ENCODE data around the gene PARD3.

PARD3 gene

GRCh38 chr10:34558093-34558583, 257.0 kb downstream of the PARD3 start:
- no peak for DNase-seq

DNA sequence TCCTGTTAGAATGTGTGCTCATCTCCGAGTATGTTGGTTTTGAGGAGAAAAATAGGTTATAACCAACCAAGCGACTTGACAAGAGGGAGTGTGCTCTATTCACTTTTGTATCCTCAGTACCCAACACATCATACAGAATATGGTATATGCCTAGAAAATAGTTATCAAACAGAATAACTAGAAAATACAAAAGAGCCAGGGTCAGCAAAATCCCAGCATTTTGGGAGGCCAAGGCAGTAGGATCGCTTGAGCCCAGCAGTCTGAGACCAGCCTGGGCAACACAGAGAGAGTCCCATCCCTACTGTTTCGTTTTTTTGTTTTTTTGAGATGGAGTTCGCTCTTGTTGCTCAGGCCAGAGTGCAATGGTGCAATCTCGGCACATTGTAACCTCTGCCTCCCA, 257.9 kb downstream of the PARD3 start:
- DNase-seq: no peak

- DNase-seq: no peak
Observed at GRCh38 chr10:34555653-34556052, 259.4 kb downstream of the PARD3 start.

- no peak for DNase-seq
Observed at GRCh38 chr10:34553747-34554146, 261.3 kb downstream of the PARD3 start.

- no peak for DNase-seq
Observed at GRCh38 chr10:34551295-34551694, 263.8 kb downstream of the PARD3 start.

DNA sequence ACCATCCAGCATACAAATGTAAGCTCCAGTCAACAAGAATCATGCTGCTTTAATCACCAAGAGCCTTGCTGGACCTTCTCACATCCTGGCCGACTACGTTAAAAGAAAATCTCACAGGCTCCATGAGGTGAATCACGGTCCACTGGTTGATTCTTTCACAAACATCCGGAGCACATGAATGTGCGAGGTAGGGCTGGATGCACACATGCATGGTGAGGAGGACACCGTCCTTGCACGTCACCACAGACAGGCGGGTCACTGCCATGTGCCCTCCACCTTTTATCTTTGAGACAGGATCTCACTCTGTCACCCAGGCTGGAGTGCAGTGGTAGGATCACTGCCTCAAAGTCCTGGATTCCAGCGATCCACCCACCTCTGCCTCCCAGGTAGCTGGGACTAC, 265.1 kb downstream of the PARD3 start:
- DNase-seq: no peak

GRCh38 chr10:34549001-34549400, 266.1 kb downstream of the PARD3 start:
- DNase-seq: no peak

DNA sequence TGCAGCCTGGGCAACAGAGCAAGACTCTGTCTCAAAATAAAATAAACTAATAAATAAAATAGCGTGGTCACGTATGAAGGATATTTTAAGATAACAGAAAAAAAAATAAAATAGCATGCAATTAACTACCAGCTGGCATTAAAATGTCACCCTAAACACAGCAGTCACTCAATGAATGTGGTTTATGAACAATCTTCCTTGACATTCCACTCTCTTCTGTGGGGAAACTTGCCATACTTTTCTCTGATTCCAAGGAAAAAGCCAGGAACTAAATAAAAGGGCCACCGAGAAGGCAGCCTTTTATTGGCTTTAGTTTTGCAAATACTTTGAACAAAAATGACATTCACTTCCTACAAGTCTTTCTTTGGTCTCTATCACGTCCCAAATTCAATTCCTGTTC, 266.6 kb downstream of the PARD3 start:
- DNase-seq: no peak

DNA sequence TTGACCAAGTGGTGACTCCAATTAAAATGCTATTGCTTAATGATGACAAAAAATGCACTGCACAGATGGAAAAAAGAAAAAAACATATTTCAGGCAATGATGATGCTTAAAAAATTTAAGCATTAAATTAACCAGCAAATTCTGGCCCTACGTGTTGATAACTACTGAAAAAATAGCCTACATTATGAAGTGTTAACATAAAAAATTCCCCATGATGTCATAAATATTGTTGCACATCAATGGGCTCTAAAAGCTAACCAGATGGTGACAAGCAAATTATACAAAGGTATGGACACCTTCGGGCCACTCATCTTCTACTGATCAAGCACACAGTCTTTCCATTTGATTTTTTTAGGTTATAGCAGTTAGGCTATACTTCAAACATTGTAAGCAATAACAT, 267.4 kb downstream of the PARD3 start:
- no peak for DNase-seq

DNA sequence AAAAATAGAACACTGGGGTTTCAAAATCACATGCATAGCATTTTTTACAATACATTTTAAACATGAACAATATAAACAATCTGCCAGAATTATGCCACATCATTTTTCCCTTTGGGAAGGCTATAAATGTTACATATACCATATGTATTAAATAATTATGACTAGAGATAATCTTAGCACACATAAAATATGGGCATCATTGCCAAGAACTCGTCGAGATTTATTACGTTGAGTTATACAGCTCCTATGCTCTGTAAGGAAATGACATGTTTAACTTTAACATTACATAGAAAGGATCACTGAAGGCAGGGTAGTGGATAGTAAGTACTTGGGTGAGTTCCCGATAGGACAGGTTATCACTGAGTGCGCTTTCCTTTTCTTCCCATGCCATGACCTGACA, 267.8 kb downstream of the PARD3 start:
- no peak for DNase-seq

- no peak for DNase-seq
Observed at GRCh38 chr10:34544400-34544799, 270.7 kb downstream of the PARD3 start.

DNA sequence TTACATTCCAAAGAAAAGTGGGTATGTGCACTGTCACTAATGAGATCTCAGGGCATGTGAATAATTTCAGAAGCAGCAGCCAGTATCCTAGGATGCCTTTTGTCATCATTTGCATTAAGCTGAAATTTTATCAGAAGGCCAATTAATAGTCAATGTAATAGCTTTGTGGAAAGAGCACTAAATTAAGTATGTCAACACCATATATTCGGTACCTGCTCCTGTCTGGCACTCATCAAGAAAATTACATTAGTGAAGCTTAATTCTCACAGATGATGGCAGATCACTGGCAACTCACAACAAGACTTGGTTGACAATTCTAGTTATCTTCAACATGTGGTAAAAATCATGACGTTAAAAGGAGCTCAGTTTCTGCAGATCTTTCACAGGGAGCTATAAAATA, 271.4 kb downstream of the PARD3 start:
- no peak for DNase-seq

GRCh38 chr10:34540492-34540891, 274.6 kb downstream of the PARD3 start:
- DNase-seq: no peak

- DNase-seq: no peak
Observed at GRCh38 chr10:34539533-34540315, 275.4 kb downstream of the PARD3 start.

DNA sequence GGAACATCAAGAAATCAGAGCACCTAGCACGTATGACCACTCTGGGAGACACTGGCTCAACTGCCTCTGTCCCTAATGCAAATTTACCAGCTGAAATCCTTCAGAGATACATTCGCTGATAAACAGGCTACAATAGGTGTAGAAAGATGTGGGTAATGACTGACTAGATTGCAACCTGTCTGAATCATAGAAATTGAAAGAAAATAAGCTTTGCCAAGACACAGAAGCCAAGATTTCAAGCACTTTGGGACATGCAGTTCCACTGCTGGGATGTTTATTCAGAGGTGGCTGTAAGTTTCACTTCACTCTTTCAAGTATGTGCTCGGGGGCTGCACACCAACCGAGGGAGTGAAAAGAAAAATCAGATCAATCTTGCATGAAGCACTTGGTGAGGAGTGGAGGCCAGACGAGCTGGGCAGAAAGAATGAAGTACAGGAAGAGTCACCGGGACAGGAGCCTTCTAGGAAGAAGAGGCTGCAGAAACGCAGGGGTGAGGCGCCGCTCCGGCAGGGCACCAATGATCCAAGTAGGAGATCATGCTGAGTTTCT, 276.7 kb downstream of the PARD3 start:
- no peak for DNase-seq

DNA sequence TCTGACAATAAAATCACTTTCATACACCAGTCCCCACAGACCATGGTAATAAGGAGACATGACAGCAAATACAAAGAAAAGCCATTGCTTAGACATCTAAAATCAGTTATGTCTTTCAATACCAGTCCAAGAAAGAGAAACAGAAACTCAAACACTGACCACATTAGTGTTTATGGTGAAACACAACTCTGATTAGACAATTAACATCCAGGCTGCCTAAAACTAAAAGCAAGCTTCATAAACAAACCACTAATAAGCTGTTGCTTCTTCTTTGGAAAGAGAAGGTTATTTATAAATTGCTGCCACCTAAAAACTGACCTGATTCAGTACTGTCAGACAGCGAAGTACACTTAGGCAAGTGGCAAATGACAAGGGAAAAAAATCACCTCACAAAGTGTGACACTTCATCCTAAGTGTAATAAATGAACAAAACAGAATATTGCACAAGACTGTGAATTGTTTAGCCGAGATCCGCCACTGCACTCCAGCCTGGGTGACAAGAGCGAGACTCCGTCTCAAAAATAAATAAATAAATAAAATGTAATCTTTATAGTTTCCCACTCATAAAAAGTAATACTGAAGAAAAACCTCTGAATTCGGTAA, 277.4 kb downstream of the PARD3 start:
- DNase-seq: no peak

DNA sequence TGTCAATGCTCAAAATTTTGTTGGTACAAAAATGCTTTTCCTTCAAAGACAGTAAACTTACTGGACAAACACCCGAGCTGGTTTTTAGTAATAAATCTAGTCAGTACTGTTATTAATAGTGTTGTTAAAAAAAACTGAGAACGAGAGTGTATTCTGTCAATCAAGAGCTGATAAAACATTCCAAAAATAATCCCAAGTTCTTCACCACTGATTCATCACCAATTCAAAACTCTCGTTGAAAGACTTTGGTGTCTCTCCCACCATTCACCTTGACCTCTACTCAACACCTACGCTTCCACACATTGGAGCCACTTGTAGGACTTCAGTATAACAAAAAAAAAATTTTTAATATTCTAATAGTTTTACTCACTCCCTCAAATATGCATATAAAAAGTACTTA, 279.2 kb downstream of the PARD3 start:
- no peak for DNase-seq

GRCh38 chr10:34530778-34531177, 284.3 kb downstream of the PARD3 start:
- no peak for DNase-seq

GRCh38 chr10:34528320-34528719, 286.8 kb downstream of the PARD3 start:
- DNase-seq: no peak

GRCh38 chr10:34526758-34527730, 288.1 kb downstream of the PARD3 start:
- no peak for DNase-seq

- DNase-seq: no peak
Observed at GRCh38 chr10:34526186-34526585, 288.9 kb downstream of the PARD3 start.

- DNase-seq: no peak
Observed at GRCh38 chr10:34524369-34525091, 290.6 kb downstream of the PARD3 start.
